Transverse colon (tissue), 3 donors: ENCODE results near the gene DIAPH3.

Experiments used
- CTCF ChIP-seq, 5 experiments: fragments of 200-600 bp in 3 of 5; fragments of 450-650 bp in 2 of 5; sonication (generic) in 3 of 5; IDR thresholded peaks; 1 replicate in 2 of 5; 2 replicates in 3 of 5; pipeline ENCODE4 v1.5.1; 2016 to 2017; ENCODE audit warnings: antibody characterized with exemption in 5 of 5, inconsistent platforms in 3 of 5, mild to moderate bottlenecking in 2 of 5, moderate library complexity in 1 of 5
- POLR2A ChIP-seq: fragments of 450-650 bp; IDR thresholded peaks from one replicate; pipeline ENCODE4 v1.6.1; 2016; ENCODE audit warnings: antibody characterized with exemption, mild to moderate bottlenecking, moderate library complexity

- TF ChIP-seq CTCF (IDR thresholded peaks at IDR 0.05) (no peak), POLR2A (no peak)
Measured at GRCh38 chr13:60169239-60170031, 5.7 kb upstream of the DIAPH3 start.
